Endothelial cell of umbilical vein (primary cell): ENCODE results near the gene SIAE.

ENCODE experiments used
- JUN ChIP-seq: IDR thresholded peaks from 2 replicates; pipeline ENCODE4 v1.6.1; 2011; ENCODE audit warnings: borderline replicate concordance, low read depth; ENCODE audit not compliant: insufficient read length, insufficient read depth
- POLR2A ChIP-seq: IDR thresholded peaks from 2 replicates; pipeline ENCODE4 v1.6.1; 2012; ENCODE audit warnings: low read depth, mild to moderate bottlenecking, control low read depth, low read length
- TF ChIP-seq, protein P1 (sequence below), 2 donors: IDR thresholded peaks; 1 replicate in 1 of 2; 2 replicates in 1 of 2; pipeline ENCODE4 v1.5.1; 2011; ENCODE audit warnings: low read length in 2 of 2, mild to moderate bottlenecking in 2 of 2, moderate library complexity in 2 of 2, control low read depth in 1 of 2, inconsistent platforms in 1 of 2, low read depth in 1 of 2; ENCODE audit not compliant: insufficient read depth in 1 of 2; ENCODE audit errors: extremely low read depth in 1 of 2
- TF ChIP-seq, protein P2 (sequence below): IDR thresholded peaks from 2 replicates; pipeline ENCODE4 v1.6.1; 2011; ENCODE audit not compliant: insufficient read depth, insufficient read length

DNA sequence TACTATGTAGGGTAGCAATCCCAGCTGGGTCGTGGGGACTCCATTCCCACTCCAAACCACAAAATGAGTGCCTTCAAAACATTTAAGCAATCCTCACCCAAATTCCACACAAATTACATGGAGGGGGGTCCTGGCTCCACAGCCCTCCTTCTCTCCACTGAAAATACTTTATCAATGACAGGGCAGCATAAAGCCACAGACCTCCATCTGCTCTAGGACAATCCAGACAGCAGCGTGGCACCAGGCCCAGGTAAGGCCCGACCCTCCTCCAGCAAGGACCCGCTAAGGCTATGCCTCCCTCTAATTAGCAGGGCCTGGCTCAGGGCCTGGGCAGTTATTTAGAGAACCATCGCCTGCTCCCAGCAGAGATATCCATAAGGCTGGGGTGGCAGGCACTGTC lies 62.5 kb downstream of the SIAE start, which contains the start of gene PANX3:
- TF ChIP-seq, protein P1, sequence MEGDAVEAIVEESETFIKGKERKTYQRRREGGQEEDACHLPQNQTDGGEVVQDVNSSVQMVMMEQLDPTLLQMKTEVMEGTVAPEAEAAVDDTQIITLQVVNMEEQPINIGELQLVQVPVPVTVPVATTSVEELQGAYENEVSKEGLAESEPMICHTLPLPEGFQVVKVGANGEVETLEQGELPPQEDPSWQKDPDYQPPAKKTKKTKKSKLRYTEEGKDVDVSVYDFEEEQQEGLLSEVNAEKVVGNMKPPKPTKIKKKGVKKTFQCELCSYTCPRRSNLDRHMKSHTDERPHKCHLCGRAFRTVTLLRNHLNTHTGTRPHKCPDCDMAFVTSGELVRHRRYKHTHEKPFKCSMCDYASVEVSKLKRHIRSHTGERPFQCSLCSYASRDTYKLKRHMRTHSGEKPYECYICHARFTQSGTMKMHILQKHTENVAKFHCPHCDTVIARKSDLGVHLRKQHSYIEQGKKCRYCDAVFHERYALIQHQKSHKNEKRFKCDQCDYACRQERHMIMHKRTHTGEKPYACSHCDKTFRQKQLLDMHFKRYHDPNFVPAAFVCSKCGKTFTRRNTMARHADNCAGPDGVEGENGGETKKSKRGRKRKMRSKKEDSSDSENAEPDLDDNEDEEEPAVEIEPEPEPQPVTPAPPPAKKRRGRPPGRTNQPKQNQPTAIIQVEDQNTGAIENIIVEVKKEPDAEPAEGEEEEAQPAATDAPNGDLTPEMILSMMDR (IDR thresholded peaks at IDR 0.05; ENCODE audit: extremely low read depth in 1 of 2, insufficient read depth in 1 of 2, low read depth in 1 of 2, low read length in 2 of 2), result no peak
- TF ChIP-seq POLR2A, result no peak
- TF ChIP-seq, protein P2, sequence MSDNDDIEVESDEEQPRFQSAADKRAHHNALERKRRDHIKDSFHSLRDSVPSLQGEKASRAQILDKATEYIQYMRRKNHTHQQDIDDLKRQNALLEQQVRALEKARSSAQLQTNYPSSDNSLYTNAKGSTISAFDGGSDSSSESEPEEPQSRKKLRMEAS, result no peak
- no peak for TF ChIP-seq JUN
